HG02852 (cell line): ENCODE results near the gene SULF2.

Source experiments
- ATAC-seq: cut with Tn5 transposase; IDR thresholded peaks from one replicate; pipeline ENCODE4 v1.9.1; 2021; ENCODE audit warnings: mild to moderate bottlenecking, moderate library complexity; ENCODE audit not compliant: unreplicated experiment

Gene SULF2

GRCh38 chr20:47740862-47741184 is 44.5 kb downstream of the SULF2 start:
- no peak for ATAC-seq

DNA sequence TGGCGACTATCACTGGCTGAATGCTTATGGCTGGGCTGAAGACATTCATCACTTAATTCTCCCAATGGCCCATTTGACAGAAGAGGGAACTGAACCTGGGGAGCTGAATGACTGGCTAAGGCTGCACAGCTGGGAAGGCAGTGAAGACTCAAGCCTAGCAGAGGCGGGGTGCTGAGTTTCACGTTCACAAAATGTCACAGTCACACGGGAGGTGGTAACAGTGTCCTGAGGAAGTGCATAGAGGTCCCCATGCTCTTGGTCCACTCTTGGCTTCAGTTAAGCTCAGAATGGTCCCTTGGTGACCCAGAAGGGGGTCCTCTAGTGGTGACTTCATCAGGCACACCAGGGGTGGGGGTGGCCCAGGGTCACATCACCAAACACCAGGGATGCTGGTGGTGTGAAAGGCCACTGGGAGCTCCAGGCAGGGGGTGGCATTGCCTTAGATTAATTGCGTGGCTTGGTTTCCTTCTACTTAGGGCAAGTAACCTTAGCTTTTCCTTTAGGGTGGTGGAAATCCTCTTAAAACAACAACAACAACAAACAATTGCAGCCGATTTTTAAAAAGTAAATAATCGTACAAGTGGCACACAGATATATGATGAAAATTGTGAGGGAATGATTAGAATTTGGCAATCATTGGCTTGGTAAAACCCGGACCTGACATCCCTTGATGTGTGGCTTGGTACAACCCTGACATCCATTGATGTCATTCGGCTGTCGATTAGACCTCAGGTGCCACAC is 45.0 kb downstream of the SULF2 start:
- no peak for ATAC-seq

- no peak for ATAC-seq
Observed at GRCh38 chr20:47737923-47738322, 47.4 kb downstream of the SULF2 start.

DNA sequence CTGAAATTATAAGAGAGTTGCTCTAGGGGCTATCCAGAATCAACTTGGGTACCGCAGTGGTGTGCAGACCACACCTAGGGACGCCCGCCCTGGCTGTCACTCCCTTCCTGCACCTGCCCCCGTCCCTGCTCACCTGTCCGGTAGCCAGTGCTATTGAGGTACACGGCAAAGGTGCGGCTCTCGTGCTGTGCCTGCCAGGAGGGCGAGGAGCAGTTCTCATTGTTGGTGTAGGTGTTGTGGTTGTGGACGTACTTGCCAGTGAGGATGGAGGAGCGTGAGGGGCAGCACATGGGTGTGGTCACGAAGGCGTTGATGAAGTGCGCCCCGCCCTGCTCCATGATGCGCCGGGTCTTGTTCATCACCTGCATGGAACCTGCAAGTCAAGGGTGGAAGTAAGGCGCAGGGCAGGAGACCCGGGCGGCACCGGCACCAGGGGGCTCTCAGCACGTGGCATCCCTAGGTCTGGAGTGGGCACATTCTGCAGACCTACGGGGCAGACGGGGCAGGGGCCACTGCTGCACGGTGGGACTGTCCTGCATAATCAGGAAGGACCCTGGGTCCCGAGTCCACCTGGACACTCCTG is 48.6 kb downstream of the SULF2 start:
- ATAC-seq = no peak

- no peak for ATAC-seq
Observed at GRCh38 chr20:47735412-47736400, 49.6 kb downstream of the SULF2 start.

GRCh38 chr20:47734870-47735269 is 50.4 kb downstream of the SULF2 start:
- ATAC-seq = no peak

GRCh38 chr20:47733892-47734291 is 51.4 kb downstream of the SULF2 start:
- ATAC-seq = no peak

DNA sequence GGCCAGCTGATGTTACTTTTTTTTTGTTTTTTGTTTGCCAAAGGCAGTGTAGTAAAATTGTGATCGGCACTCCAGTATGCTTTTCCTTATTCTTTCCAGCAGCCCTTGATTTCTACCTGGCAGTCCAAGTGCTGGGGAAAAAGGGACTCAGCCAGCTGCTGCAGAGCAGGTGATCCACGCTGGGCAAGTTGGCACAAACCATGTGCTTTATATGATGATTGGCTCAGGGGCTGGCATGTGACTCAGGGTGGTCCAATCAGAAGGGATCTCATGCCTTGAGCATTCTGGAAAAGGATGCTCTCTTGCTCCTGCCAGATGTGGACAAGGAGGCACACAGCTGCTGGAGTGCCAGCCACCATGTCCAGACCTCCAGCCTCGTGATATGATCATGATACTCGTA is 54.5 kb downstream of the SULF2 start:
- no peak for ATAC-seq

- no peak for ATAC-seq
Observed at GRCh38 chr20:47729472-47729871, 55.8 kb downstream of the SULF2 start.

- ATAC-seq = no peak
Observed at GRCh38 chr20:47727909-47728361, 57.3 kb downstream of the SULF2 start.

DNA sequence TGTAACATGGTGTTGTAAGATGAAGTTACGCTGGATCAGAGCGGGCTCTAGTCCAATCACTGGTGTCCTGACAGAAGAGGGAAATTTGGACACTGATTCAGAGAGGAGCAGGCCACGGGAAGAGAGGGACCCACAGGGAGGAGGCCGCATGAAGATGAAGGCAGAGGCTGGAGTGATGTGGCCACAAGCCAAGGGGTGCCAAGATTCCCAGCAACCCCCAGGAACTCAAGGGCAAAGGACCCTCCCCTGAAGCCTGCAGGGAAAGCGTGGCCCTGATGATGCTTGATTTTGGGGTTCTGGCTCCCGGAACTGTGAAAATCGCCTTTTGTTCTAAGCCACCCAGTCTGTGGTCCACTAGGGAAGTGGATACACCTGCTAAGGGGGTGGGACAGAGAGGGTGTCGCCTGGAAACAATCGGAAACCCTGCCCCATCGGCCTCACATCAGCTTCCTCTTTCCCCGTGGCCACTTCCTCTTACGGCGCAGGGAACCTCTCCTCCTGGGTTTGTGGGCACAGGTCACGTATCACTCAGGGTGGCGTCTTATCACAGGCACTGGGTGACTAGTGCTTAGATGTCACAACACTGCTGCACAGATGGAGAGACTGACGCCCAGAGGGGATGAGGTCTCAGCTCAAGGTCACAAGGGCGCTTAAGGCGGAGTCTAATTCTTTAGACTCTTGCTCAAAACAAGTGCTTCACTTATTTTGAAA is 58.0 kb downstream of the SULF2 start:
- no peak for ATAC-seq

GRCh38 chr20:47726632-47727031 is 58.6 kb downstream of the SULF2 start:
- no peak for ATAC-seq

DNA sequence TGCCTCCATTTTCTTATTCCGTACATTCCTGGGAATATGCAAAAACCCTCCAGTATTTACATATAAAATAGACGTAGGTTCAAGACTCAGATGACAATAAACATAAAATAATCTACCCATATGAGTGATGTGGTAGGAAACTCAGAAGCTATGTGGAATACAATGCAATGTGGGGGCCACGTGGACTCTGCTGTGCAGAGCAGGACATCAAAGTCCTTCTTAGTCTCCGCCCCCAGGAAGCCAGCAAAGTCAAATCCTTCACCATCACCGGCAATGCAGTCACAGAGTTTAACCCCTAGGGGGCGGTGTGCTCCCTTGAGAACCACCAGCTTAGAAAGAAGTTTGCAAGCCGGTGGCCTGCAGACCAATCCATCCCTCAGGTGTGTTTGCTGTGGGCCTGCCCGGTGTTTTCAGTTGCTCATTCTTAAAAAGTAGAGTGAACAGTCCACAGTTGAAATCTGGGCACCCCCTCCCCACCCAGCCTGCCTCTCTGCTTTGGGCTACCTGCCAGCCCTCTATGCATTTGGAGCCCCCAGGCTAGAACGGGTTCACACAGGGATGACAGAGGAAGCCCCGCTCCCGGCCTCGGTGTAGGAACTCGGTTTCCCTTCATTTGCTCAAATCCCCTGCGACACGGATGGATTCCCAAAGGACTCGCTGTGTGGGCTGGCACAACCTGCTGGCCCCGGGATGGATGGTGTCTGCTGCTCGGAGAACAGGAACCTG is 59.9 kb downstream of the SULF2 start:
- no peak for ATAC-seq

GRCh38 chr20:47724910-47725247 is 60.4 kb downstream of the SULF2 start:
- no peak for ATAC-seq

DNA sequence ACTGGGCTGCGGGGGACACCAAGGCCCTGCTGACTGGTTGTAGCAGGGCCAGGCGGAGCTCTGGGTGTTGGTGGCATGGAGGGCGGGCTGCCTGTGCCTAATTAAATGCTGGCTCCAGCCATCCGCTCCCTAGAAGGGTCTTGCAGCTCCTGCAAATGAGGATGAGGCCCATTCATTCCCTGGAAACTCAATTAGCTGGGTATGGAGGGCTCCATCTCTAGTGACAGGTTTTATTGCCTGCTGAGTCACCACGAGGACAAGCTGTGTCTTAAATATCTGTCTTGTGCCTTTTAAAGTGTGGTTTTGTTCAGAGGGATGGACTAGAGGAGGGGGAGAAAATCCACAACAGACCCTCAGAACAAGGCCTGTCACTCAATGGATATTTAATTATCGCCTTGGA is 60.9 kb downstream of the SULF2 start:
- ATAC-seq = no peak

DNA sequence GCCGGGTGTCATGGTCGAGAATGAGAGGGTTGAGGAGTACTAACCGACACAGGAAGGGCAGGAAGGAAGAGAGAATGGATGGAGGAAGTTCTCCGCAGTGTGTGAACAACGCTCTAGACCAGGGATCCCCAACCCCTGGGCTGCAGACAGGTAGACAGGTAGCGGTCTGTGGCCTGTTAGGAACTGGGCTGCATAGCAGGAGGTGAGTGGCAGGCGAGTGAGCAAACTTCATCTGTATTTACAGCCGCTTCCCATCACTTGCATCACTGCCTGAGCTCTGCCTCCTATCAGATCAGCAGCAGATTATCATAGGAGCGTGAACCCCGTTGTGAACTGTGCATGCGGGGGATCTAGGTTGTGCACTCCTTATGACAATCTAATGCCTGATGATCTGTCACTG is 62.0 kb downstream of the SULF2 start:
- no peak for ATAC-seq

- no peak for ATAC-seq
Observed at GRCh38 chr20:47720636-47721427, 64.4 kb downstream of the SULF2 start.

DNA sequence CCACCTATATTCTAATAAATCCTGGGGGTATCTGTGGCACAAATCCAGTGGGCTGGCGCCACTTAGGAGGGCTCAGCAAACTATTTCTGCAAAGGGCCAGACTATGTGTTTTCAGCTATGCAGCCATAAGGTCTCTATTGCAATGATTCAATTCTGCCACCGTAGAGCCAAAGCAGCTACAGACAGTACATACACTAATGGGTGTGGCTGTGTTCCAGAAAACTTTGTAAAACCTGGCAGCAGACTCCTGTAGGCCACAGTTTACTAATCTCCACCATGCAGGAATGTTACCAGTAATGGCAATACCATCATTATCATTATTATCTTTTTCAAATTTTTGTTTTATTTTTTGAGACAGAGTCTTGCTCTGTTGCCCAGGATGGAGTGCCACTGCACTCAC is 65.7 kb downstream of the SULF2 start:
- ATAC-seq = no peak

DNA sequence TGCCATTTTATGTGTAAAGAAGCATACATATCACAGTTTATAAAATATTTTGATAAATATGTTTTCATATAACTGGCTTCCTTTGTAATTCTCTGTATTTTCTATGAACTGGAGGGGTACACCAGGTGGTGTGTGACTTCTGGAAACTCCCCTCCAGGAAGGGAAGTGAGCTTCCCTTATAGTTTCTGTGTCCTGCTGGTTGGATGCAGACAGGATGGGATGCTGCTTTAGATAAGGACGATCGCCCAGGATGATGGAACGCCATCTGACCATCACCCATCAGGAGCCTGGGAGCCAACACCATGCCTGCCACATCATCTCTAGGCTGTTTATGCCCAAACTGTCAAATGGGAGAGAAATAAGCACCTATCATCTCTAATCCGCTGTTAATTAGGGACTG is 66.1 kb downstream of the SULF2 start:
- ATAC-seq = no peak

GRCh38 chr20:47718398-47718797 is 66.9 kb downstream of the SULF2 start:
- no peak for ATAC-seq
